ENCODE measurements around the gene ZNF765.

DNA sequence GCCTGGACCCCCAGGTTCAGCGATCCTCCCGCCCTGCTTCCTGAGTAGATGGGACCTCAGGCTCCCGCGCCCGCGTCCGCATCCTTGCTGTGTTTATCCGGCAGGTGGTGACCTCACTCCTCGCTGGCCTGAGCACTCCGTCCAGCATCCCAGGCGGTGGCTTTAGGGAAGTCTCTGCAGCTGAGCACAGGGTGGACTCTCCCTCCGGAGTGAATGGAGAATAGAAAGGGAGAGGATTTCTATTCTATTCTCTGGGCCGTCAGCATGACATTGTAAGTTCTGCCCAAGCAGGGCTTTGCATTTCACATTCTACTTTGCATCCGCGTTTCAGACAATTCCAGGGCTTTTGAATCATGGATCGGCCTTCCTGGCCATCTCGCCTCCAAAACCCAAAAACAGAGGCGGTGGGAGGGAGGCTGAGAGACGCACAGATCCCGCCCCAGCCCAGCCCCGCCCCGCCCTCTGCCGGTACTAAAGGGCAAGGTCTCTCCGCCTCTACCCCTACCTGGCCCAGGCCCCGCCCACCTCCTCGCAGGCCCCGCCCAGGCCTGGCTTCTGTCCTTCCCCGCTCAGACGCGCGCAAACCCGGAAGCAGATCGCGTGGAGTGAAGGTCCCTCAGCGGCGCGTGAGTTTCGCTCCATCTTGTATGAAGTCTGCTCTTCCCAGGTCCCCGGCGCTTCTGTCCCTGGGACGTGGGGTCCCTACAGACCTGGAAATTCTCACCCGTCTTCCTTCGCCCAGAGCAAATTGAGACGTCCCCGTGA is 29.6 kb upstream of the ZNF765 start, which contains the start of gene ZNF525:
- TF ChIP-seq, protein P1, sequence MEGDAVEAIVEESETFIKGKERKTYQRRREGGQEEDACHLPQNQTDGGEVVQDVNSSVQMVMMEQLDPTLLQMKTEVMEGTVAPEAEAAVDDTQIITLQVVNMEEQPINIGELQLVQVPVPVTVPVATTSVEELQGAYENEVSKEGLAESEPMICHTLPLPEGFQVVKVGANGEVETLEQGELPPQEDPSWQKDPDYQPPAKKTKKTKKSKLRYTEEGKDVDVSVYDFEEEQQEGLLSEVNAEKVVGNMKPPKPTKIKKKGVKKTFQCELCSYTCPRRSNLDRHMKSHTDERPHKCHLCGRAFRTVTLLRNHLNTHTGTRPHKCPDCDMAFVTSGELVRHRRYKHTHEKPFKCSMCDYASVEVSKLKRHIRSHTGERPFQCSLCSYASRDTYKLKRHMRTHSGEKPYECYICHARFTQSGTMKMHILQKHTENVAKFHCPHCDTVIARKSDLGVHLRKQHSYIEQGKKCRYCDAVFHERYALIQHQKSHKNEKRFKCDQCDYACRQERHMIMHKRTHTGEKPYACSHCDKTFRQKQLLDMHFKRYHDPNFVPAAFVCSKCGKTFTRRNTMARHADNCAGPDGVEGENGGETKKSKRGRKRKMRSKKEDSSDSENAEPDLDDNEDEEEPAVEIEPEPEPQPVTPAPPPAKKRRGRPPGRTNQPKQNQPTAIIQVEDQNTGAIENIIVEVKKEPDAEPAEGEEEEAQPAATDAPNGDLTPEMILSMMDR (IDR thresholded peaks at IDR 0.05), result peak in 4 of 6 experiments; percentile 17 to 40 (median 24)
- TF ChIP-seq POLR2A (IDR thresholded peaks at IDR 0.05) (peak in 2 of 4 donors; percentile 41 to 63), POLR2AphosphoS5 (IDR thresholded peaks at IDR 0.05) (peak; percentile 38 to 78), EP300 (IDR thresholded peaks at IDR 0.05) (no peak)

All from upper lobe of left lung (tissue), 4 donors.